Fibroblast of skin of left quadriceps (primary cell): ENCODE measurements around the gene SPATS1.
"Not testable (repeated sequence)": the region's sequence is repeated elsewhere in the genome, so short reads cannot be mapped to it uniquely, and the experiment has no call there.

Source experiments
- DNase-seq, 2 experiments: peaks; one replicate each; pipeline ENCODE4 v3.0.0-alpha.2; 2013; ENCODE audit warnings: low read depth in 2 of 2

The SPATS1 gene

GRCh38 chr6:44311767-44312166, 30.7 kb upstream of the SPATS1 start:
- DNase-seq: no peak

- DNase-seq: peak; percentile 63 to 67
These were observed 29.3 kb upstream of the SPATS1 start, which contains the start of gene AARS2 for GRCh38 chr6:44312901-44313788. TSS of gene AARS2 (minus strand) at chr6:44313347. CDS start at chr6:44313323, 24 bp downstream.

DNA sequence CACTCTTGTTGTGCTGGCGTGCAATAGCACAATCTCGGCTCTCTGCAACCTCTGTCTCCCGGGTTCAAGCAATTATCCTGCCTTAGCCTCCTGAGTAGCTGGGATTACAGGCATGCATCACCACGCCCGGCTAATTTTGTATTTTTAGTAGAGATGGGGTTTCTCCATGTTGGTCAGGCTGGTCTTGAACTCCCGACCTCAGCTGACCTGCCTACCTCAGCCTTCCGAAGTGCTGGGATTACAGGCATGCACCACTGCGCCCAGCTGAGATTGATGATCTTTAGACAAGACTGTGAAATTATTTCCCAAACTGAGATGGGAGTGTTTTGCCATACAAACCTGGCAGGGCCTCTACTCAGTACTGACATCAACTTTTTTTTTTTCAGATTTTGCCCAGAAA, 27.8 kb upstream of the SPATS1 start:
- DNase-seq: not testable (repeated sequence)

DNA sequence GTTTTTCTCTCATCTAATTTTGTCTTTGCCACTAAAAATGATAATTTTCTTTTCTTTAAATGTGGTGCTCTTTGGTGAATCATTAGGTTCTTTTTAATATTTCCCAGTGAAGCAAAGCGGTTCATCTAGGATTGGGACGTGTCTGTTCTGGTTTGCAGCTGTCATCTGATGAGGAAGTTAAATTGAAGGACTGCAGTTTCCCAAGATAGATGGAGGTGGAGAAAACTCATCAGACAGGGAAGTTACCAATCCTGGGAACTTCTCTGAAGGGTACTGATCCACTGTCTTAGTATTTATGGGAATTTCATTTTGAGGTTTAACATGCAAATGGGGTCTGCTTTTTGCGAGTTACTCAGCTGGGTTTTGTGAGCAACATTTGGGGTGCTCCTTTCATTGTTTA, 26.9 kb upstream of the SPATS1 start:
- DNase-seq: no peak

DNA sequence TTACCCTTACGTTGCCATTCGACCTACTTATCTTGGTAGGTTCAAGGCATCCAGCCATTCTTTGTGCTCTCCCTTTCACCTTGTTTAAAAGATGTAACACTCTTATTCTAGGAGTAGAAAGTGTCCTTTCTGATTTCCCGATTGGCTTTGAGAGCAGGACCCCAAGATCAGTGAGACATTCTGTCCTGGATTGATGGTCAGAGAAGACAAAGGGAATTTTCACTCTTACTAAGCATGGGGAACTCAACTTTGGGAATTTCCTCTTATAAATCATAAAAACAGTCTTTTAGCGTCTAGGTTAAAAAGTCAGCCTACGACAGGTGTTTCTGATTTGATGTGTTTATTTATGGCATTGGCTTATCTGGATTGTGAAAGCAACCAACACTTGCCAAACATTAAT, 26.5 kb upstream of the SPATS1 start:
- DNase-seq: no peak

DNA sequence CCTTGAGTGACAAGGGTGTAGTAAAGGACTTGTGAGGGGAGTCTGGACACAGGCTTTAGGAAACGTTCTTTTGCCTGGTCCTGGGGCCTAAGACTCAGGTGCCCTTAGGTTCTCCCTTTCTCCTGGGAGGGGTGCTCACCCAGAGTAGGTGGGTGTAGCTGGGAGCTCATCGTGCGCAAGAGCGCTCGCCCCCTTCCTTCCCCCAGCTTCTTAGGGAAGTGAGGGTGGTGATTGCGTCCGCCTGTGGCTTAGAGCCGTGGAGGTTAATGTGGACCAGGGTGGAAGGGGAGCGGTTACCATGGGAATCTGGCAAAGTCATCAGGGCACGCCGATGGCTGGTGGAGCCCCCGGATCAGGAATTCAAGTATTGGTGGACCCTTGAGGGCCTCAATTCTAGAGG, 26.0 kb upstream of the SPATS1 start:
- DNase-seq: no peak

GRCh38 chr6:44317136-44317631, 25.3 kb upstream of the SPATS1 start:
- not testable (repeated sequence) for DNase-seq

GRCh38 chr6:44321210-44321609, 21.2 kb upstream of the SPATS1 start:
- DNase-seq: no peak

GRCh38 chr6:44327096-44327495, 15.4 kb upstream of the SPATS1 start:
- no peak for DNase-seq

DNA sequence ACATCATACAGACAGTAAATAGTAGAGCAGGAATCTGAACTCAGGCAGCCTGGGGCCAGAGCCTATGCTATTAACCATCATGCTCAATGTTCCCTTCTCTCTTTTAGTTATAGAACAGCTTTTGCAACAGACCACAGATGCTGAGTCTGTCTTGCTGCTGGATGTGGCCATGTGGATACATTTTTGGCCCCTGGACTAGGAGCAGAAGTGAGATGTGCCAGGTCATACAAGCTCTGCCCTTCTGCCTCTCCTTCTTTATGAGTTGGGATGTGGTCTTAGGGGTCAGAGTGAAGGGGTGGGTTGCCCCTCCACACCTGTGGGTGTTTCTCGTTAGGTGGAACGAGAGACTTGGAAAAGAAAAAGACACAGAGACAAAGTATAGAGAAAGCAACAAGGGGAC, 14.7 kb upstream of the SPATS1 start:
- no peak for DNase-seq

DNA sequence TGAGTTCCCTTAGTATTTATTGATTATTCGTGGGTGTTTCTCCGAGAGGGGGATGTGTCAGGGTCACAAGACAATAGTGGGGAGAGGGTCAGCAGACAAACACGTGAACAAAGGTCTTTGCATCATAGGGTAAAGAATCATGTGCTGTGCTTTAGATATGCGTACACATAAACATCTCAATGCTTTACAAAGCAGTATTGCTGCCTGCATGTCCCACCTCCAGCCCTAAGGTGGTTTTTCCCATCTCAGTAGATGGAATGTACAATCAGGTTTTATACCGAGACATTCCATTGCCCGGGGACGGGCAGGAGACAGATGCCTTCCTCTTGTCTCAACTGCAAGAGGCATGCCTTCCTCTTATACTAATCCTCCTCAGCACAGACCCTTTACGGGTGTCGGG, 14.2 kb upstream of the SPATS1 start:
- not testable (repeated sequence) for DNase-seq

GRCh38 chr6:44329858-44330257, 12.6 kb upstream of the SPATS1 start:
- DNase-seq: no peak

GRCh38 chr6:44332585-44332984, 9.9 kb upstream of the SPATS1 start:
- no peak for DNase-seq

GRCh38 chr6:44333273-44333919, 9.1 kb upstream of the SPATS1 start:
- DNase-seq: no peak

- no peak for DNase-seq
These were observed 8.5 kb upstream of the SPATS1 start for GRCh38 chr6:44333942-44334341.

- DNase-seq: no peak
These were observed 6.8 kb upstream of the SPATS1 start for GRCh38 chr6:44335631-44336030.

DNA sequence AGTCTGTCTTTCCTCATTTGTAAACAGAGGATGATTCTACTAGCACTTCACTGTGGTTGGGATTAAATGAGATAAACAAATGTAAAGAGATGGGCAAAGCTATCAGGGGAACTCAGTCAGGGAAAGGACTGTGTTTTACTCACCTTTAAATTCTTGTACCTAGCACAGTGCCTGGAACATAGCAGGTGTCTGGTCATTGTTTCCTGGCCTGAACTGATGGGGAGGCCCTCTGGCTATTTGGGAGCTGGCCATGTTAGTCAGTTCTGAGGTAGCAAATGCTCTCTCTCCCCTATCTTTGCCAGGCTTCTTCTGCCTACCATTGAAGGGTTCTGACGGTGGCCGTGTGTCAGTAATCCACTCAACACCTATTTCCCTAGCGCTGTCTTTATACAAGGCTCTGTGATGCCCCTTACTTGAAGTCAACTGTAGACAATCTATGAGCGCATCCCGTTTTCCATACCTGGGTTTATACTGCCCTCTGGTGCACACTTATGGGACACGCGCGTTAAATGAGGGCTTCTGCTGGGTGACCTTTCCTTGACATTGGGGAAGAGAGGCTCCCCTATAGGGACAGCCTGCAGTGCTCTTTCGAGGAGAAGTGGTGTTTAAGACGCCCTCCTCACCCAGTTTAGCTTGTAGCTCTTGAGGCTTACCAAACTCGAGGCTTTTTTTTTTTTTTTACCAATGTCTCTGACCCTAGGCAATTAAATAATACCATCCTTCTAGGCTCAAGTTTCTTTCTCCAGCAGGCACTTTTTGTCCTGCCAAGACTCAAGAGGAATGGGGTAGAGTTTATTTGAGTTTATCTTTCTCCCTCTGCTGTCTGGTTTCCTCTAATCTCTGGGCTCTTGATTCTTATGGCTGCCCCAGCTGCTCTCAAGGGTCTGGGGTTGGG, 4.0 kb upstream of the SPATS1 start:
- peak; percentile 12 to 20 for DNase-seq

DNA sequence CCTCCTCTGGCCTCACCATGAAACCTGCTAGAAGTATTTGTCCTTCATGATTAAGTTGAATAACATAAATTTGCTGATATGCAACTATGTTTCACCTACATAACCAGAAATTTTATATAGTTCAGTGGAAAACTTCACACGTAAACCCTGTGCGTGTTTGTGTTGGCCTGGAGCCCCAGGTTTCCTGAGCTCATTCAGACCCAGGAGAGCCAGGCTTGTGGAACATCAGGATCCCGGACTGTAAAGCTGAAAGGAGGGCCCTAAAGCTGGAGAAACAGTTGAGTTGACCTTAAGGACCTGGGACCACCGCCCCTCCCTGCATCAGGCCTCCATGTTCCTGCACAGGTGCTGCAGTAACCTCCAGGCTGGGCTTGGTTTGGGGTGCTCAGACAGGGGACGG, 3.1 kb upstream of the SPATS1 start:
- no peak for DNase-seq

DNA sequence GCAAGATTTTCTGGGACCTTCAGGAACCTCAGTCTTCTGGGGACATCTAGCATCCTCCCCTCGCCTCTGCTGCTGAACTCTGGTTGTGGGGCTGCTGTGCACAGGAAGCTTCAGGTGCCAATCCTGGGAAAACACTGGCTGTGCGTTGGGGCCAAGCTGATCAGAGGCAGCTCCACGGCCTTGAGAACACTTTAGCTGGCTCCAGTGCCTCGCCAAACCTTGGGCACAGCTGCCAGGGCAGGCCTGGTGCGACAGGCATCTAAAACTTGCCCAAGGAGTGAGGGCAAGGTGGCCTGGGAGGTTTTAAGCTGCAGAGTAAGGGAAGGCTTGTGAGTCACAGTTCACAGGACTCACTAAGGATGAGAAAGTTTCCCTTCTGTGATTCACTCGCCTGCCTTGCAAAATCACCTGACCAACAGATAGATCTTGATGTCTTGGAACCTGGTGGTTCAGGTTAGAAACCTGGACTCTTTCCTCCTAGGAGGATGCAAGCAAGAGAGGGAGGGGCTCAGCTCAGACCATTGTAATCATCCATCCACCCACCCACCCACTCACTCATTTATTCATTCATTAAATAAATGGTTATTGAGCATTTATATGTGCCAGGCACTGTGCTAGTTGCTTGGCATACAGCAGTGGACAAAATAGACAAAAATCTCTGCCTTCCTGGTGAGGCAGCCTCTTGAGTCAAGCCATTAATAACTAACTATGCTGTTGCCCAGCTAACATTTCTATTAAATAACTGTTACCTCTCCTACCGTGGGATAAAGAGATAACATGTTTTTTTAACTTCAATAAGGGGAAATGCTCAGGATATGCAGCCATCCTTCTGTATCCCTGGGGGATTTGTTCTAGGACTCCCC, 2.5 kb upstream of the SPATS1 start:
- DNase-seq: no peak

- no peak for DNase-seq
These were observed 1.2 kb upstream of the SPATS1 start for GRCh38 chr6:44341095-44341890.
